GM12872 (cell line): ENCODE data around the gene NEK11.

ENCODE experiments used
- CTCF ChIP-seq: IDR thresholded peaks from 3 replicates; pipeline ENCODE4 v1.5.1; 2011; ENCODE audit warnings: low read depth, mild to moderate bottlenecking, low read length, moderate library complexity; ENCODE audit not compliant: insufficient read depth

The NEK11 gene

DNA sequence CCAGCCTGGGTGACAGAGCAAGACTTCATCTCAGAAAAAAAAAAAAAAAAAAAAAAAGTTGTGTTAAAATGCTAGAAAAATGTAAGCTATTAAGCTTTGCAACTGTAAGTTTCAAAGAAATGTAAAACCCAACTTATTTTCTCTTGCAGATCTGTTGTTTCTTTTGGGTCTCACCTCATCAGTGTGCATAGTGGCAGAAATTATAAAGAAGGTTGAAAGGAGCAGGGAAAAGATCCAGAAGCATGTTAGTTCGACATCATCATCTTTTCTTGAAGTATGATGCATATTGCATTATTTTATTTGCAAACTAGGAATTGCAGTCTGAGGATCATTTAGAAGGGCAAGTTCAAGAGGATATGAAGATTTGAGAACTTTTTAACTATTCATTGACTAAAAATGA, 25.6 kb upstream of the NEK11 start:
- no peak for TF ChIP-seq CTCF

DNA sequence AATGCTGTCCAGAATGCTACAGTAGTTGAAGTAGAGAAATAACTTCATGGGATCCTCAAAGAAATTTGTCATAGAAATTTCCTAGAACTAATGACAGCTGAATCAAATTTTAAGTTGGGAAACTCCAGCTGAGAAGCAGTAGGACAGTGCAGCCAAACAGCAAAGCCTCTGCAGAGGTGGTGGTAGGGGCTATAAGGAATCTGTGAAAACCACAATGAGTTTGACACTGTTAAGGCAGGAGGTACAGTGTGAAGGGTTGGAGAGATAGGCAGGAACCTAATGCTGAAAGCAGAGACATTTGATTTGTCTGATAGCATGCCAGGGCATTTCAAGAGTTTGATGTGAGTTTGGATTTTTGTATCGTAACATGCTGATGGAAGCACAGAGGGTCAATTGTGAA, 22.1 kb upstream of the NEK11 start:
- TF ChIP-seq CTCF: no peak

DNA sequence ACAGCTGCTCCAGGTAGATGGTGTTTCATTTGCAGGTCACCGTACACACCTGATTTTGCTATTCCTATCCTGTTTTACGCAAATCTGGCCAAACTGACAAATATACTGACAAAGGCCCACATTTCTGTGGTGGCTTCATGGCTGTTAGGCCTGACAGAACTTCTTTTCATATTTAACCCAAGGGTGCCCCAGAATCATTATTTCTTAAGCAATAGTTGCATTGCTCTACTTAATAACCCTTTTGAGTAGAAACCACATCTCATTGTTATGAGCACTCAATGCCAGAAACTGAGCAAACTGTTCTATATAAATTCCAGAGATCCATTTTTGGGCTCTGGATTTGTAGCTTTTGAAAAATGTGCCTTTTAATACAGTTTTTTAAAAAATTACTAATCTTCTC, 19.4 kb upstream of the NEK11 start:
- no peak for TF ChIP-seq CTCF

- TF ChIP-seq CTCF: no peak
Measured at GRCh38 chr3:131007782-131008181, 18.9 kb upstream of the NEK11 start.

DNA sequence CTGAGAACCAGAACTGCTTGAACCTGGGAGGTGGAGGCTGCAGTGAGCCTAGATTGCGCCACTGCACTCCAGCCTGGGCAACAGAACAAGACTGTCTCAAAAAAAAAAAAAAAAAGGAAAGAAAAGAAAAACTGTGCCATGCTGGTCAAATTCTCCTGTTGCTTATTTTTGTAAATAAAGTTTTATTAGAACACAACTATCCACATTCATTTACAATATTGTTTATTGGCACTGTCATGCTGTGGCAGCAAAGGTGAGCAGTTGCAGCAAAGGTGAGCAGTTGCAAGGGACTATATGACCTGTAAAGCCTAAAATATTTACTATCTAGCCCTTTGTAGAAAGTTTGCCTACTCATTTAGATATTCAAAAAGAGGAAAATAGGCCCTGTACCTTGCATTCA, 18.4 kb upstream of the NEK11 start:
- no peak for TF ChIP-seq CTCF

DNA sequence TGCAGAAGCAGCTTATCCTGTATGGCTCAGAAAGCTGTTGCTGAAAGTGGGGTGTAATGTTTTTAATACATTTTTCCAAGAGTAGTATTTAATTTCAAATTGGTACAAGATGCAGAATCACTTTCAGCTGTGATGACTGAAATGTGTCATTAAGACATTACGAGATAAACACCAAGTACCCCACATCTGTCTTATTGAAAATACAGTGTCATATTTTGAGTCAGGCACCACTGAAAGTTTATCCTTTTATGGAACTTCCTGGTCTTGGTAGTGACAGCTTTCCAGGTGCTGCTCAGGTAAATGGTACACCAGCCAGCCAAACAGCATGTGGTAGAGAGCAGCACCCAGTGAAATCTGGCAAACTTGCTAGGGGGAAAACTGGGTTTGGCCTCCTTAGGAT, 17.0 kb upstream of the NEK11 start:
- no peak for TF ChIP-seq CTCF

GRCh38 chr3:131018970-131019369, 7.7 kb upstream of the NEK11 start:
- TF ChIP-seq CTCF: no peak
